GM19238 (cell line): Measurements from ENCODE around the gene GNAT1.

ENCODE experiments used
- DNase-seq: peaks from one replicate; pipeline ENCODE4 v3.0.0; 2011; ENCODE audit warnings: low spot score; ENCODE audit not compliant: insufficient read length

The GNAT1 gene

DNA sequence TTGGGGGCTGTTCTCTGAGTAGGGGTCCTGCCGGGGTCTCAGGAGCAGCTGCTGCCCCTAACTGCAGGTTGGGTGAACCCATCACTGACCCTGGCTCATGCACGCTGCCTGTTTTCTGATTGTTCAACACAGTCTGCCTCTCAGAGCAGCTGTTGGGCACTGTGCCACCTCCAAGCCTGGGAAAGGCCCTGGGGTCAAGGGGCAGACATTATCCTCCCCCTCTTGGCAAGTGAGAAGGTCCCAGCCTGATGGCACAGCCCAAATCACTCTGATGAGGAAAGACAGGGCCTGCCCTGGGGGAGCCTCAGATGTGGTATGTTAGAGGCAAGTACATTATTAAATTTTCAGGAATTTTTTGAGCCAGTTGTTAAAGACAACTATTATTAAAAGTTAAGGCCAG is 14.1 kb upstream of the GNAT1 start:
- no peak for DNase-seq

DNA sequence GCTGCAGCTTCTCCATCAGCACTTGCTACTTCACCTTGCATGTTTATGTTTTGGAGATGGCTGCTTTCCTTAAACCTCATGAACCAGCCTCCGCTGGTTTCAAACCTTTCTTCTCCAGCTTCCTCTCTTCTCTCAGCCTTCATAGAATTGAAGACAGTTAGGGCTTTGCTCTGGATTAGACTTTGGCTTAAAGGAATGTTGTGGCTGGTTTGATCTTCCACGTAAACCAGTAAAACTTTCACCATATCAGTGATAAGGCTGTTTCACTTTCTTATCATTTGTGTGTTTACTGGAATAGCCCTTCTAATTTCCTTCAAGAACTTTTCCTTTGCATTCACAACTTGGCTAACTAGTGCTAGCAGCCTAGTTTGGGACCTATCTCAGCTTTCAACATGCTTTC is 11.7 kb upstream of the GNAT1 start:
- DNase-seq: no peak

DNA sequence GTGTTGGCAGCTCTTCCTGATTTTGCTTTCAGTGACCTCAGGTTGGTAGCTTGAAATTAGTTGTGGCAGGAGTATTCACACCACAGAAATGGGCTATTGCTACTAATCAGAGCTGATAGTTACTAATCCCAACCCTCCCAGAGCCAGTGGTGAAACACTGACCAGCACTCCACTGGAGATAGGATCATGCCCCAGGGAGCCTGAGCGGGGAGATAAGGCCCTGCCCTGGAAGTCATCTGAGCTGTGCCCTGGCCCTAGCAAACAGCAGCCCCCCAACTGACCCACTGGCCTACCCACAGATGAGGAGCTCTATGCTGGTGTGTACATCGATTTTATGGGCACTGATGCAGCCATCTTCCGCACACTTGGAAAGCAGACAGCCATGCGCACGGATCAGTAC is 9.4 kb upstream of the GNAT1 start:
- DNase-seq: no peak

DNA sequence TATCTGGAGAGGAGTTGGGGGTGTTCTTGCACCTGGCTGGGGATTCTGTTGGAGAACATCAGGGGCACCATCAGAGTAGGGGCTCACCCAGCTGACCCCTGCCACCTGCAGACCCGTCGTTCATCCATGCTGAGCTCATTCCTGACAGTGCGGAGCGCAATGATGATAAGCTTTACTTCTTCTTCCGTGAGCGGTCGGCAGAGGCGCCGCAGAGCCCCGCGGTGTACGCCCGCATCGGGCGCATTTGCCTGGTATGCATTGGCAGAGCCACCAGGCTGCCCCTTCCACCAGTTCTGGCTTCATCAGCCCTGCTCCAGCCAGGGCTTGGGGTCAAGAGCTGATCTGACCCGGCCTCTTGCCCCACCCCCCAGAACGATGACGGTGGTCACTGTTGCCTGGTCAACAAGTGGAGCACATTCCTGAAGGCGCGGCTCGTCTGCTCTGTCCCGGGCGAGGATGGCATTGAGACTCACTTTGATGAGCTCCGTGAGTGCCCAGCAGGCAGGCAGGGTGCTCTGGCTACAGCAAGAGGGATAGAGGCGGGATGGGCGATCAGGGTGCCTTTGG is 8.8 kb upstream of the GNAT1 start:
- DNase-seq: no peak

DNA sequence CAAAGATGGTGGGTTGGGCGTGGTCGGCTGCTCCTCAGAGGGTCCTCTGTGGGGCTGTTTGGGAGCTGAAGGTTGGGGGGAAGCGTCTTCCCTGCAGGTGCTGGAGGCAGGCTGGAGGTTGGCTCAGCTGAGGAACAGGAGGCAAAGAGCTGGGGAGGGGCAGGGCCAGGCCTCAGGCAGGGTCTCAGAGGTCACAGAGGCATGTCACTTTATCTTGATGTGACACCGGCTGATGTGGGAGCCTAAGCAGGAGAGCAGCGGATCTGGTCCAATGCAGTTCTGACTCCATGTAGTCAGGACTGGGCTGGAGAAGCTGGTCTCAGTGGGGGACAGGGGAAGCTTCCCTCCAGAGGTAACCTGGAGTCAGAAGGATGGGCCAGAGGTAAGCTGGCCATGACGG is 7.7 kb upstream of the GNAT1 start:
- no peak for DNase-seq

DNA sequence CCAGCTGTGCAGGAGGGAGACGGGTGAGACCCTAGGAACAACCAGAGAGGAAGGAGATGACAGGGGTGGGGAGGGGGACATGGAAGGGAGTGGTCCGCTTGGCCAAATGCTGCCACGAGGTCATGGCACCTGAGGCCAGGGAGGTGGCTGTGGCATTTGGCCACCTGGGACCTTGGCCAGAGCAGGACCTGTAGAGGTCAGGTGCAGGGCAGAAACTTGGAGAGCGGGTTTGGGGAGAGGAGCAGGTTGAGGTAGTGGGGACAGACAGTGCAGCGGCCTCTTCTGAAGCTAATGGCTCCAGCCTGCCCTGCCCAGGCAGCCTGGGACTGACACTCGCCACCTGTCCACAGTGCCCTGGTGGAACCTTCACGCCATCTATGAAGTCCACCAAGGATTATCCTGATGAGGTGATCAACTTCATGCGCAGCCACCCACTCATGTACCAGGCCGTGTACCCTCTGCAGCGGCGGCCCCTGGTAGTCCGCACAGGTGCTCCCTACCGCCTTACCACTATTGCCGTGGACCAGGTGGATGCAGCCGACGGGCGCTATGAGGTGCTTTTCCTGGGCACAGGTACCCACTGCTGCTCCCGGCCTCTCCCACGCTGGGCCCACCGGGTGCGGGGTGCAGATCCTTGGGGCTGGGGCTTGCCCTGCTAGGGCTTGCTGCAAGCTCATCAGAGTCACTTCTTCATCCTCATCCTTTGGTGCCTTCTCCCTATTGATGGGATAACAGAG is 7.0 kb upstream of the GNAT1 start:
- DNase-seq: no peak

DNA sequence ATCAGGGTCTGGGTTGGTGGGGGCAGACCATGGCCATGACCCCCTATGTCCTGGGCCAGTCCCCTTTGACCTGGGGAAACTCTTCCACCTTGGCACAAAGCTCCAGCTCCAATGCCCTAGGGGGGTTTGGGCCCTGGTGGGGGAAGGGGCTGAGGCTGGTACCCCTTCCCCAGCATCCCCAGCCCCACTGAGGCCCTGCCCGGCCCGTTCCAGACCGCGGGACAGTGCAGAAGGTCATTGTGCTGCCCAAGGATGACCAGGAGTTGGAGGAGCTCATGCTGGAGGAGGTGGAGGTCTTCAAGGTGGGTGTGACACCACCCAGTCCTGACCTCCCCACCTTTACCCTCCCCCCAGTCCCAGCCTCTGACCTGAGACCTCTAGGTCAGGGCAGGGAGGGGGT is 6.2 kb upstream of the GNAT1 start:
- no peak for DNase-seq

DNA sequence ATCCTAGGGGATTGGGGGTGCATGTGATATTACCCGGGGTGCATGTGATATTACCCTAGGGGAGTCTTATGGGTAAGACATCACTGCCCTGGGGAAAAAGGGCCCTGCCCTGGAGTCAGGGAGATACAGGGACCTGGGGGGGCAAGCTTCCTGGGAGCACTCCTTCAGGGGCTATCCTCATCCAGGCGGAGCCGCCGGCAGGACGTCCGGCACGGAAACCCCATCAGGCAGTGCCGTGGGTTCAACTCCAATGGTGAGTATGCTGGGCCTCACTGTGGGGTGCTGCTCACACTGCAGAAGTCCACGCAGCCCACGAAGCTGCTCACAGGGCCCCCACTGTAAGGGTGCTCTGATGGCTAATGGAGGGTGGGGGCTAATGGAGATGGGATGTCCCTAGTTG is 5.3 kb upstream of the GNAT1 start:
- DNase-seq: no peak

DNA sequence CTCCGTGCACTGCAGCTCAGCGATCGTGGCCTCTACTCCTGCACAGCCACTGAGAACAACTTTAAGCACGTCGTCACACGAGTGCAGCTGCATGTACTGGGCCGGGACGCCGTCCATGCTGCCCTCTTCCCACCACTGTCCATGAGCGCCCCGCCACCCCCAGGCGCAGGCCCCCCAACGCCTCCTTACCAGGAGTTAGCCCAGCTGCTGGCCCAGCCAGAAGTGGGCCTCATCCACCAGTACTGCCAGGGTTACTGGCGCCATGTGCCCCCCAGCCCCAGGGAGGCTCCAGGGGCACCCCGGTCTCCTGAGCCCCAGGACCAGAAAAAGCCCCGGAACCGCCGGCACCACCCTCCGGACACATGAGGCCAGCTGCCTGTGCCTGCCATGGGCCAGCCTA is 3.7 kb upstream of the GNAT1 start:
- no peak for DNase-seq

DNA sequence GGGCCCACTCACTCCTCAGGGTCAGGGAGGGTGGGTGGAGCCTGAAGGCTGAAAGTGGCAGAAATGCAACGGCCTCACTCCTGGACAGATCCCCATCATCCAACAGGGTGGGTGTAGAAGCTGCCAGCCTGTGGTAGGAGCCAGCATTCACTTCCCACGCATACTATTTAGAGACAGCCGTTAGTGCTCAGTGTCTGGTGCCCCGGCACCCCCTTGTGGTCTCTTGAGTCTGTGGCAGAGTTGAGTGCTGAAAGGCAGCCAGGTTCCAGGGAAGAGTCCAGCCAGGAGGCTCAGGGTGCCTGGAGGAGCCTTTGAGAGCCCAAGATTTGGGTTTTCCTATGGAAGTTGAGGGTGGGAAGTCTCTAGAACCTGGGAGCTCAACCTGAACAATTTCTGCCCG is 2.1 kb upstream of the GNAT1 start:
- DNase-seq: no peak

DNA sequence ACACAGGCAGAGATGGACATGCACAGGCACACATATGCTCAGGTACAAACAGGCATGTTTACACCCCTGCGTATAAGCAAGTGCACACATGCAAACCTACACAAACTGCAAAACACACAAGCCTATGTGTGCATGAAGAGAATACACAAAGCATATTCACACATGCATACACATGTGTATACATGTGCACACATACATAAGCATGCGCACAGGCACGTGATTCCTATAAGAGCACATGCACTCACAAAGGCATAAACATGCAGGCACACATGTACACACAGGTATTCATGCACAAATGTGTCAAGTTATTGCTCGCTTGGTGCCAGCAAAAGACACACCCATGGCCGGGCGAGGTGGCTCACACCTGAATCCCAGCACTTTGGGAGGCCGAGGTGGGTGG is 1.4 kb upstream of the GNAT1 start:
- no peak for DNase-seq

DNA sequence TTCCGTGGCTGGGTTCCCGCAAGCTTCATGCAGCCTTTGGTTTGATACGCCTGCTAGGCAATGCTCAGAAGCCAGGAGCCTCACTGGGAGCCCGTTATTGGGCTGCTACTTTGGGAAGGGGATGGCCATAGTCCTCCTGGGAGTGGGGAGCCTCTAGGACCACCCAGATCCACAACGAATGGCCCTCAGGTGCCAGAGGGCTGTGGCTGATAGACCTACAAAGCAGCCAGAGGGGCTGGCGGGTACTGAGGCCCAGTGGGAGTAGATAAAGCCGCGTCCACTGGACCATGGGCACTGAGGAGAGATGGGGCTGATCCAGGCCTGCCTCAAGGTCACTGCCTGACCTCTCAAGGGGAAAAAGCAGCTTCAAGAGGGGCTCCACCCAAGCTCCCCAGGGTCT is 714 bp downstream of the GNAT1 start:
- no peak for DNase-seq

DNA sequence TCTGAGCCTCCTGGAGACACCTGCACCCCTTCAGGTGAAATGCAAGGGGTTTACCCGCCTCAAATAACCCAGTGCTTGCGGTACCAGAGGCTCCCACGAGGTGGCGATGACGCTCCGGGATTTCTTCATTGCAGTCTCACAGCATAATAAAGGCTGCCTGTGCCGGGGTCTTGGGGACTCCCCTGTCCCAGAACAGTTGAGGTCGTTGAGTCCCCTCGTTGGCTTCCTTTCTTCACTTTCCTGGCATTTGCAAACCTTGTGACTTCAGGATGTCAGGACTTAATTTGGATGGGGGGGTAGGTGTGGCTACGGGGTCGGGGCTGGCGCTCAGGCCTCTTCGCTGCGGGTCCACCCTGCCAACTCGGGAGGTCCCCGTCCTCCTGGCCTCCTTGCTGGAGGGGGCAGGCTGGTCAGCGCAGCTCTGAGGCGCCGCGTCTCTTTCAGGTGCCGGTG is 1.3 kb downstream of the GNAT1 start:
- DNase-seq: peak; percentile 85

DNA sequence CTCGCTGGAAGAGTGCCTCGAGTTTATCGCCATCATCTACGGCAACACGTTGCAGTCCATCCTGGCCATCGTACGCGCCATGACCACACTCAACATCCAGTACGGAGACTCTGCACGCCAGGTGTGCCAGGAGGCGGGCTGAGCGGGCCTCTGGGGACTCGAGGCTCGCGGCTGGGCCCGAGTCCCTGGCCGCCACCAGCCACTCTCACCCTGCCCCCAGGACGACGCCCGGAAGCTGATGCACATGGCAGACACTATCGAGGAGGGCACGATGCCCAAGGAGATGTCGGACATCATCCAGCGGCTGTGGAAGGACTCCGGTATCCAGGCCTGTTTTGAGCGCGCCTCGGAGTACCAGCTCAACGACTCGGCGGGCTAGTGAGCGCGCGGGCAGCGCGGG is 1.9 kb downstream of the GNAT1 start:
- DNase-seq: no peak

DNA sequence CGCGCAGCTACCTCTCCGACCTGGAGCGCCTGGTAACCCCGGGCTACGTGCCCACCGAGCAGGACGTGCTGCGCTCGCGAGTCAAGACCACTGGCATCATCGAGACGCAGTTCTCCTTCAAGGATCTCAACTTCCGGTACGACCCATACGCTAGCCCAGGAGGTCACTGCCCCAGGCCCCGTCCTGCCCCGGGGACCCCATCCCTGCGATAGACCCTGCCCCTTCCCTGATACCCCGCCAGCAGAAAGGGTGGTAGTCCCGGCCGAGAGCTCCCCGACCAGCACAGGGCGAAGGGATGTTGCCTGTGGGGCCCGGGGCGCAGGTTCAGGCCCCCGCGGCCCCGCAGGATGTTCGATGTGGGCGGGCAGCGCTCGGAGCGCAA is 2.3 kb downstream of the GNAT1 start:
- DNase-seq: no peak

DNA sequence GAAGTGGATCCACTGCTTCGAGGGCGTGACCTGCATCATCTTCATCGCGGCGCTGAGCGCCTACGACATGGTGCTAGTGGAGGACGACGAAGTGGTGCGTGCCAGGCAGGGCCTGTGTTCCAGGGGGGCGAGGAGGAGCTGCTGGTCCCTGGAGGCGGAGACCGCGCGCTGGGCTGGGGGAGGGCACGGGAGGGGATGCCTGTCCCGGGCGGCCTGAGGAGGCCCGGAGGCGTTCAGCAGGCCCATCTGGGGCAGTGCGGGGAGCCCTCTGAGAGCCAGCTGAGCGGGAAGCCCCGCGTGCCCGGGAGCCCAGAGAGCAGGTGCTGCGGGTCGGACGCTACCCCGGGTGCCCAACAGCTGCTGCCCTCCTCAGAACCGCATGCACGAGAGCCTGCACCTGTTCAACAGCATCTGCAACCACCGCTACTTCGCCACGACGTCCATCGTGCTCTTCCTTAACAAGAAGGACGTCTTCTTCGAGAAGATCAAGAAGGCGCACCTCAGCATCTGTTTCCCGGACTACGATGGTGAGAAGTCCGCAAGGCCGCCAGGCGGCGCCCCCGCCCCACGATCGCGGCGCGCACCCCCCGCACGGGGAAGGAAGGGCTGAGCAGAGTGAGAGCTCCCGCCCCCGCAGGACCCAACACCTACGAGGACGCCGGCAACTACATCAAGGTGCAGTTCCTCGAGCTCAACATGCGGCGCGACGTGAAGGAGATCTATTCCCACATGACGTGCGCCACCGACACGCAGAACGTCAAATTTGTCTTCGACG is 2.9 kb downstream of the GNAT1 start:
- peak; percentile 78 for DNase-seq

DNA sequence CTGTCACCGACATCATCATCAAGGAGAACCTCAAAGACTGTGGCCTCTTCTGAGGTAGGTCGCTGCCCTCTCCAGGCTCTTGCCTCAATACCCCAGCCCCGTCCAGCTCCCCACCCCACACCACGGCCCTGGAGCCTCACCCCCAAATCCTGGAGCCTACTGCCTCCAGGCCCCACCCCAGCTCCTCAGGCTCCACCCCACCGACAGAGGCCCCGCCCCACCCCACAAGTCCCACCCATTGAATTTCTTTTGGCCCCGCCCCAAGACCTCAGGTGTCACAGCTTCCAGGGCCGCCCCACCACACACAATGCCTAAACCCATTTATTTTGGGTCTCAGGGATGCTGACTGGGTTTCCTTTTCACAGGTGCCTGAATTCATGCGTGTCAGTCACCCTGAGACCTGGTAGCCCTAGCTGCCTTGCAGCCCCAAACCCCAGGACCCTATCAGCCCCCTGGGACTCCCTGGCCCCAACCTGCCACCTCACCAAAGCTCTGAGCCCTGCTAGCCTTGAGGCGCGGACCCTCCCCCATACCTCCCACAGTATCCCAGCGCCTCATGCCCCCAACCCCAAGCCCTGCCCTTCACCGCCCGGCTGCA is 3.6 kb downstream of the GNAT1 start:
- DNase-seq: no peak

DNA sequence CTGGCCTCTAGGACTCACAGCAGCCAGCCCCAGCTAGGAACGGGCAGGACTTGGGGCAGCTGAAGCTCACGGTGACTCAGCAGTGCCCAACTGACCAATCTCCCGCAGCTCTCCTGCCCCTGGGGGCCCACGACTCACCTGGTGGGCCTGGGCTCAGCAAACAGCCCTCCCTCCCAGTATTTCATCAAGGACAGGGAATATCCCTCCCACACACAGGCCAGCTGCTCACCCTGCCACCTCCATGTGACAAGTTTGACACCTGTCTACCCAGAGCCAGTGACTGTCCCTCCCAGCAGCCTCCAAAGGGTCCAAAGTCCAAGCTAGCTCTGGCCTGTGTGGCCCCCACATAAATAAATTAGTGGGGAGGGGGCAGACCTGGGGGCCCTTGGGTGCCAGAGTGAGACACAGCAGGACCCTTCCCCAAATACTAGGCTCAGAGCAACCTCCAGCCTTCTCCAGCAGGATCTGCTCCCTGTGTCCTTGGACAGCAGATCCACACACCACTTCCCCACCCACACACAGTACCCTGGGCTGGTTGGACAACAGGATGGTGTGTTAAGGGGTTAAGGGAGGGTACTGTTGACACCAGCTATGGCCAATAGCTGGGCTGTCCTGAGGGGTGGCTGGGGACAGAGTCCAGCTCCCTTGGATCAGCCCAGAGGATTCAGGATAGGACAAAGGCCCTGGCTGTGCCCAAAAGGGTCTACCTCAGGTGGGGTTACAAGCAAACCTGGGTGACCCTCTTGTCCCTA is 4.3 kb downstream of the GNAT1 start:
- no peak for DNase-seq

DNA sequence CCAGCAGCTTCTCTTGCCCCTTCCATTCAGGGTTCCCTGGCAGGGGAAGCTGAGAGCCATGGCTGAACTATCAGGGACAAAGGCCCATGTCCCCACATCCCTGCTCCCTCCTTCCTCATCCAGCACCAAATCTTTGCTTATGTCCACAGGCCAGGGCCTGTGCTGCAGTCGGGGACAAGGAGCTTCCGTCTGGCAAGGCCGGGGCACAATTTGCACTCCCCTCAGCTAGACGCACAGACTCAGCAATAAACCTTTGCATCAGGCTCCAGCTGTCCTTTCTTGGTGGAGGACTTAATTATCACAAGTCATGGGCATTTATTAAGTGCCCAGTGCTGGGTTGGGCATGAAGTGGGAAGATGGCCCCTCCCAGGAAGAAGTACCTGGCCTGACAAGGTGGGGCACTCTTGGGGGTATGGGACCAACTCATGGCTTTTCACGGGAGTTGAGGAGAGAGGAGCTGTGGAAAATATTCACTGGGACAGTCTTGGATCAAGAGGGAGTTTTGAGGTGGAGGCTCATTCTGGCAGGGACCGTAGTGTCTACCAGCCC is 4.9 kb downstream of the GNAT1 start:
- no peak for DNase-seq

DNA sequence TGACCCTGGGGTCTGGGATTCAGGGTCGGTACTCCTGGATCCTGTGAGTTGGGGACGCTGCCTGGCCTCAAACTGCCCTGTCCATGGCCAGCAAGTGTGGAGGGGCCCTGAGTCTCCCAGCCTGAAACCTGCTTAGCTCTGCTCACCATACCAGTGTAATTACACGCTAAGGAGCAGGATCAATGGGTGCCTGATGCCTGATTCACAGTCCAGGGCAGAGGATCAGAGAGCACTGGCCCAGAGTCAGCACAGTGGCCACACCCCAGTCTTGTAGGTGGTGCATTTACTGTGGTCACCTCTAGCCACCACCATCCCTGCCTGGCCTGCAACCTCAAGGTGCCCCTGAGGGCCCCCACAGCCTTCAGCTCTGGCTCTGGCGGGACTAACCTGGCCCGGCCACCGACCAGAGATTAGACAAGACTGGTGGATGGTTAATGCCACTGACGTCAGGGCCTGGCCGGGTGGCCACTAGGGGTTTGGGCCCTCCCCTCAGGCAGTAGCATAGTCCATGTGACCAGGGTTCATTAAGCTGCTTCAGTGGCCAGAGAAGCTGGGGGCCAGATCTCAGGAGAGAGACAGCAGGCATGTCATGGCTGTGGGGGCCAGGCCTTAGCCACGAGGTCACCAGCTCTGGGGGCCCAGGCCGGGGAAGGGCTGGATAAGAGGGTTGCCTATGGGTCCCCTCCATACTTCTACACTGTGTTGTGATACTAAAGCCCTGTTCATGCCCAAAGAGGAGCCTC is 10.3 kb downstream of the GNAT1 start:
- DNase-seq: no peak
